ENCODE measurements around the gene MLLT10. TPM values are rescaled to one million over a fixed set of nuclear protein-coding genes. Genes with fewer than 3 reads are reported as not detected.
"Not testable (repeated sequence)": the region's sequence is repeated elsewhere in the genome, so short reads cannot be mapped to it uniquely, and the experiment has no call there.

MLLT10 gene
- total RNA-seq, 2 experiments from 2014 or later: 43.0 to 49.9 TPM

DNA sequence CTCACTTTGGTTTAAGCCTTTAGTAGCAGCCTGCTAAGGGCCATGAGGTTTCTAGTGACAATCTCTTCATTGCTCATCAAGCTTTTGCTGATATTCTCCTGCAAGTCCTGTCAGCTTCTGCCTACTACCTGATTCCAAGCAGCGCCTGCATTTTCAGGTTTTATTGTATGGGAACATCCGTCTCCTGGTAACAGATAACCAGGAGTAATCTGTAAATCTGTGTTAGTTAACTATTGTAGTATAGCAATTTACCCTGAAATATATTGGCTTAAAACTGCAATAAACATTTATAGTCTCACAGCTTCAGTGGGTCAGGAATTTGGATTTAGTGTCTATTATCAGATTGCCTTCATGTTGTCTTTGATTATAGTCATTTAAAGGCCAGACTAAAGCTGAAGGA is 94.0 kb downstream of the MLLT10 start:
- no peak for DNase-seq
- POLR2A ChIA-PET: no interaction called here
- CTCF ChIA-PET: no interaction called here
- Mint-ChIP-seq H3K27ac (no peak overlapping the region), H3K9me3 (no peaks in the 10 kb centered on the region), H3K4me3 (no peak overlapping the region), H3K4me1 (peaks cover 20% of the 10 kb centered on the region), H3K36me3 (ENCODE audit: low read depth) (peaks cover 48% of the 10 kb centered on the region), H3K27me3 (no peaks in the 10 kb centered on the region)

DNA sequence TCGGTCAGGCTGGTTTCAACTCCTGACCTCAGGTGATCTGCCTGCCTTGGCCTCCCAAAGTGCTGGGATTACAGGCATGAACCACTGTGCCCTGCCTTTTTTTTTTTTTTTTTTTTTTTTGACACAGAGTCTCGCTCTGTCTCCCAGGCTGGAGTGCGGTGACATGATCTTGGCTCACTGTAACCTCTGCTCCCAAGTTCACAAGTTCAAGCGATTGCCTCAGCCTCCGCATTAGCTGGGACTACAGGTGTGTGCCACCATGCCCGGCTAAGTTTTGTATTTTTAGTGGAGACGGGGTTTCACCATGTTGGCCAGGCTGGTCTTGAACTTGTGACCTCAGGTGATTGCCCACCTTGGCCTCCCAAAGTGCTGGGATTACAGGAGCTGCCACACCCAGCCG is 94.6 kb downstream of the MLLT10 start:
- peaks cover 48% of the 10 kb centered on the region for H3K36me3 Mint-ChIP-seq (ENCODE audit: low read depth)
- H3K4me3 Mint-ChIP-seq, H3K9me3 Mint-ChIP-seq, H3K27me3 Mint-ChIP-seq, POLR2A ChIA-PET, H3K27ac Mint-ChIP-seq, CTCF ChIA-PET, DNase-seq: not testable (repeated sequence)
- peaks cover 20% of the 10 kb centered on the region for H3K4me1 Mint-ChIP-seq

DNA sequence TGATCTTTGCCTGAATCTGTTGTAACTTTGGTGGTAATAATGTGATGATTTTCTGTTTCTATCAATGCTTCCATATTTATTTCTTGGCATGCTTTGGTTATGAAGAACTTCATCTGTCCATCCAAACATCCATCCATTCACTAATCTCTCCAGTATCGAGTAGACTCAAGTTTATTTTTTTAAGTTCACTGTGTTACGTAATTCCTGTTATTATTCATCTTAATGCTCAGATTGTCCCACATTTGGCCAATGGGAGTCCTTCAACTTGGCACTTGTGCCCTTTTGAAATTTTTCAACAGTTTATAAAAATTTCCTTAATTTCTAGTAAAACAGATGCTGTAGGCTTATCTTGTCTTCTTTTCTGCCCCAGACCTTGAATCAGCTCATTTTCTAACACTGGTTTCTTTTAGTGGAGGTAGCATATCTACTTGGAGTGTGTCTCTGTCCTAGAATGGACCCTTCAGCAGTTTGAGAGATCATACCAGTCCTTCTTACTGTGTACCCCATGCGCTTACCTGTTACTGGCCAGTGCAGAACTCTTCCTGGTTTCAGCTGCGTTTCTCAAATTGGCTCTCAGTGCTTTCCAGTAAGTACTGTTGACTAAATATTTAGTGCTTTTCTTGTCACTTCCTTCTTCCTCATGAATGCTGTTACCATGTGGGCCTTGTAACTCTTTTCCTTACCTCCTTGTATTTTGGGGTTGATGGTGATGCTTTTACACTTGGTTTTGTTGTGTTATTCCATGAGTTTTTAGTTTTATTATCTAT is 100.8 kb downstream of the MLLT10 start:
- no peaks in the 10 kb centered on the region for H3K9me3 Mint-ChIP-seq
- no peak for DNase-seq
- no peak overlapping the region for H3K27ac Mint-ChIP-seq
- POLR2A ChIA-PET: no interaction called here
- no peaks in the 10 kb centered on the region for H3K4me1 Mint-ChIP-seq
- H3K27me3 Mint-ChIP-seq: no peaks in the 10 kb centered on the region
- H3K36me3 Mint-ChIP-seq (ENCODE audit: low read depth): peaks cover 48% of the 10 kb centered on the region
- H3K4me3 Mint-ChIP-seq: no peak overlapping the region
- CTCF ChIA-PET: no interaction called here

DNA sequence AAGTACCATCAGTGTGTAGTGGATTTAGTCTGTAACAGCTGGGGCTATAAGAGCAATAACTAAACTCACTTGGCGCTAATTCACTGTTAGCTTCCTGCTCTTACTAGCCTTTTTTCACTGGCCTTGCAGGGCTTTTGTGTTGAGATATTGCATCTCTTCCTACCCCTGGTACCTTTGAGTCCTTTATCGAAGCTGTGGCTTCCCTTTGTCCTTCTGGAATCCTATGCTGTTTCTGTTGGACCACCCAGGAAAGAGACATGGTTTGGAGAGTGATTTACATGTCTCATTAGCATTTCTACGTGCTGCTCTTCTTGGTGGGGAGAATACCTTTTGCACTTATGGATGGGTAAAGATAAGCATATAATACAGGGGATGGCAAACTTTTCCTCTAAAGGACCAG is 103.8 kb downstream of the MLLT10 start:
- Mint-ChIP-seq H3K27me3 (no peaks in the 10 kb centered on the region), H3K4me3 (no peak overlapping the region), H3K9me3 (no peaks in the 10 kb centered on the region), H3K36me3 (ENCODE audit: low read depth) (peaks cover 33% of the 10 kb centered on the region), H3K27ac (no peak overlapping the region), H3K4me1 (no peaks in the 10 kb centered on the region)
- POLR2A ChIA-PET: no interaction called here
- no peak for DNase-seq
- CTCF ChIA-PET: no interaction called here

DNA sequence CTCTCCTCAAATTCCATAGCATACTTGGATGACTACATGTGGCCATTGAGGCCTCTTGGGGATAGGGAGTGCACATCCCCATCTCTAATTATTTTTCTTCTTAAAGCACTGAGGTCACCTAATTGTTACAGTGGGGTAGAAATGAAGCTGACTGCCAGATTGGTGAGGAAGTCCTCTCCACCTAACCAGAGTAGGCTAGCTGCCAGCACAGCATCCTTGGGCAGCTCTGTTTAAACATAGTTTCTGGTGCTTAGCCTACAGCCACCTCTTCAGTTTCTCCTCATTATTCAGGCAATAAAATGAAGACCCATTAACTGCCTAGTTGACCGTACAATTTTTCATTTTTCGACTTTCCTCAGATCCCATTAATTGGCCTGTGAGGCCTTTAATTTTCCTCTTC is 104.6 kb downstream of the MLLT10 start:
- ChIA-PET CTCF (no interaction called here), POLR2A (no interaction called here)
- Mint-ChIP-seq H3K9me3 (no peaks in the 10 kb centered on the region), H3K36me3 (ENCODE audit: low read depth) (peaks cover 33% of the 10 kb centered on the region), H3K4me3 (no peak overlapping the region), H3K27me3 (no peaks in the 10 kb centered on the region), H3K27ac (no peak overlapping the region), H3K4me1 (no peaks in the 10 kb centered on the region)
- DNase-seq: no peak

DNA sequence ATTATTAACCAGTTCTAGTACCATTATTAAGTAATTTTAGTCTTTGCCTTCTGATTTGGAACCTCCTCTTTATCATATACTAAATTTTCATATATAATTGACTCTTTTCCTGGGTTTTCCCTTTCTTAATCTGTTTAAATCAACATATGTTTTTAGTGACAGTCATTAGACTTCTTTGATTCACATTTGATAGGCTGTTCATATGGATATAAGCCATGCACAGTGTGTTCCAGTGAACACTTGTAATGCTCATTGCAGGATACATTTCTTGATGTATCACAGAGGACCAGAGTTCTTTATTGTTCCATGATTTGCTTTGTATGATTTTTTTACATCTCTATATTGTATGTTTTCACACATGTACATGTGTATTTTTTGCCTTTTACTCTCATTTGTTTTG is 114.0 kb downstream of the MLLT10 start:
- CTCF ChIA-PET: no interaction called here
- no peaks in the 10 kb centered on the region for H3K27me3 Mint-ChIP-seq

DNA sequence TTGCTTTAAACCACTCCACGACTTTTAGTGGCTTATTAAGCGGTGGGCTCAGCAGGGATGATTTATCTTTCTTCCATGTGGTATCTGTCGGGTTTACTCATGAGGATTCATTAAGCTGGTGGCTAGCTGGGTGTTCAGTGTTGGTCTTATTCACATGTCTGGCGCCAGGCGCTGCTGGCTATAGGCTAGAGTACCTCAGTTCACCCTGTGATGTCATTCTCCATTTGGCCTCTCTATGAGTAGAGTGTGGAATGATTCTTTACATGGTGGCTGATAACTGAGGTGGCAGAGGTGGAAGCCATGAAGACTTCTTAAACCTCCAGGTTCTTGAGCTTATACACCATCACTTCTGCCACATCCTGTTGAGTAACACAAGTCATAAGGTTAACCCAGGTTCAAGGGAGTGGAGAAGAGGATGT is 115.4 kb downstream of the MLLT10 start:
- ChIA-PET CTCF (interaction anchor here (0.5 to 1.5 kb wide), 4 partner anchors 8 to 472 kb away, joined by 3 read pairs; no protein-coding TSS in a partner anchor), POLR2A (interaction anchor here (1.0 to 1.2 kb wide), 2 partner anchors 16 to 123 kb away, joined by 3 read pairs; no protein-coding TSS in a partner anchor)
- H3K4me3 Mint-ChIP-seq: no peak overlapping the region
- H3K36me3 Mint-ChIP-seq (ENCODE audit: low read depth): peaks cover 26% of the 10 kb centered on the region
- H3K9me3 Mint-ChIP-seq: peaks cover 3% of the 10 kb centered on the region
- peaks cover 15% of the 10 kb centered on the region for H3K4me1 Mint-ChIP-seq
- H3K27ac Mint-ChIP-seq: peak overlapping the region; percentile 69
- peak; percentile 35 for DNase-seq
- H3K27me3 Mint-ChIP-seq: no peaks in the 10 kb centered on the region

More for the DNA sequence above, 114.0 kb downstream of the MLLT10 start:
- H3K4me1 Mint-ChIP-seq: peaks cover 15% of the 10 kb centered on the region
- no peak overlapping the region for H3K4me3 Mint-ChIP-seq
- DNase-seq: no peak
- H3K9me3 Mint-ChIP-seq: peaks cover 3% of the 10 kb centered on the region
- H3K27ac Mint-ChIP-seq: no peak overlapping the region
- POLR2A ChIA-PET: no interaction called here
- peaks cover 26% of the 10 kb centered on the region for H3K36me3 Mint-ChIP-seq (ENCODE audit: low read depth)

DNA sequence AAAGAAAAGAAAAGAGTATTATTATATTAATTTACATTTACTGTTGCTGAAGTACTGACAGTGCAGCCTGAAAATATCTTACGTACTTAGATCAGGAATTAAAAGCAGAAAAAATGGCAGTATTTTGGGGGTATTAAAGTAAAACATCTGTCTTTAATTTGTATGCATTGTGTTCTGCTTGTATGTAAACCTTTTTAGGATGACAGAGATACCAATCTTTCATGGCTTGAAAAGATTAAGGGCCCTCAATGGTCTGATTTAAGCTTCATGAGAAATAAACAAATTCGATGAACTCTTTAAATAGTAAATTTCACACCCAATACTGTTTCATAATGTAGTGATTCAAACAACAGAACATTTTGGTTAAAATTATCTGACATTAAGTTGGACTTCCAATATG is 116.3 kb downstream of the MLLT10 start:
- no peak overlapping the region for H3K27ac Mint-ChIP-seq
- no peak overlapping the region for H3K4me3 Mint-ChIP-seq
- peaks cover 15% of the 10 kb centered on the region for H3K4me1 Mint-ChIP-seq
- peaks cover 26% of the 10 kb centered on the region for H3K36me3 Mint-ChIP-seq (ENCODE audit: low read depth)
- no peaks in the 10 kb centered on the region for H3K27me3 Mint-ChIP-seq
- no peak for DNase-seq
- POLR2A ChIA-PET: no interaction called here
- CTCF ChIA-PET: no interaction called here
- peaks cover 3% of the 10 kb centered on the region for H3K9me3 Mint-ChIP-seq

DNA sequence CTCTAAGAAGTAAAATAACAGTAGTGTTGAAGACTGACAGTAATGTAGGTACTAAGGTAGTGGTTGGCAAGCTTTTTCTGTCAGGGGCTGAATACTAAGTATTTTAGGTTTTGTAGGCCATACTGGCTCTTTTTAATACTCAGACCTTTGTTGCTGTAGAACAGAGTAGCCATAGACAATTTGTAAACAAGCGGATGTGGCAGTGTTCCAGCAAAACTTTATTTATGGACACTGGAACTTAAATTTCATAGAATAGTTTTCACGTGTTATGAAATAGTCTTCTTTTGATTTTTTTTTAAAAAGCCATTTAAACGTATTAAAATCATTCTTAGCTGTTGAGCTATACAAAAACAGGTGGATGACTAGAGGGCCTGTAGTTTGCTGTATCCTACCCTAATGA is 121.2 kb downstream of the MLLT10 start:
- ChIA-PET POLR2A (no interaction called here), CTCF (no interaction called here)
- no peak overlapping the region for H3K27ac Mint-ChIP-seq

DNA sequence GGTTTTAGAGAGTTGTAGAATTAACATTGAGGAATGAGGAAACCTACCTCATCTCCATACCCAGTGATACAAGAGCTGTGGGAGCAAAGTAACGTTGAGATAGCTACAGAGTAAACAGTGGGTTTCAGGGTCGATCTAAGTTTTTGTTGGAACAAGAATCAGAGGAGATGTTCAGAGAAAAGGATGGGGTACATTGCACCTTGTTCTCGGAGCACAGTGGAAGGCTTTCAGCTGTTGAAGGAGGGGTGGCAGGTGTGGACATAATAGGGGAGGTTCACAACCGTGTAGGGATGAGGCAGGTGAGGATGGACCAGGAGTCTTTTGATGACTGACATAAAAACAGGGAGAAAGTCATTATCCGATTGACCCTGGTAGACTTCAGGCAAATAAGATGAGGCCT is 121.7 kb downstream of the MLLT10 start:
- Mint-ChIP-seq H3K36me3 (ENCODE audit: low read depth) (peaks cover 2% of the 10 kb centered on the region), H3K9me3 (no peaks in the 10 kb centered on the region), H3K4me1 (no peaks in the 10 kb centered on the region), H3K27ac (no peak overlapping the region), H3K27me3 (no peaks in the 10 kb centered on the region), H3K4me3 (no peak overlapping the region)
- DNase-seq: no peak
- POLR2A ChIA-PET: no interaction called here
- CTCF ChIA-PET: no interaction called here

More for the DNA sequence above, 121.2 kb downstream of the MLLT10 start:
- no peaks in the 10 kb centered on the region for H3K9me3 Mint-ChIP-seq
- peaks cover 2% of the 10 kb centered on the region for H3K36me3 Mint-ChIP-seq (ENCODE audit: low read depth)
- DNase-seq: no peak
- no peaks in the 10 kb centered on the region for H3K27me3 Mint-ChIP-seq
- H3K4me1 Mint-ChIP-seq: no peaks in the 10 kb centered on the region
- no peak overlapping the region for H3K4me3 Mint-ChIP-seq

DNA sequence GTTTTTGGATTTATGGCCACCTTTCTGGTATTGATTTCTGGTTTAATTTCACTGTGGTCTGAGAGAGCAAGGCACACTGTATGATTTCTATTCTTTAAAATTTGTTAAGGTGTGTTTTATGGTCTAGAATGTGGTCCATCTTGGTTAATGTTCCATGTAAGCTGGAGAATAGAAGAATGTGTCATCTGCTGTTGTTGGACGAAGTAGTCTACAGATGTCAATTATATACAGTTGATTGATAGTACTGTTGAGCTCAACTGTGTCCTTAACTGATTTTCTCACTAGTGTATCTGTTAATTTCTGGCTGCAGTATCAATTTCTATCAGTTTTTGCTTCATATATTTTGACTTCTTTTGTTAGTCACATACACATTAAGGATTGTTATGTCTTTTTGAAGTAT is 127.1 kb downstream of the MLLT10 start:
- POLR2A ChIA-PET: no interaction called here
- no peaks in the 10 kb centered on the region for H3K9me3 Mint-ChIP-seq
- H3K36me3 Mint-ChIP-seq (ENCODE audit: low read depth): peaks cover 3% of the 10 kb centered on the region
- CTCF ChIA-PET: no interaction called here
- H3K4me1 Mint-ChIP-seq: peaks cover 7% of the 10 kb centered on the region
- no peak for DNase-seq
- H3K4me3 Mint-ChIP-seq: no peak overlapping the region
- no peaks in the 10 kb centered on the region for H3K27me3 Mint-ChIP-seq
- H3K27ac Mint-ChIP-seq: no peak overlapping the region

DNA sequence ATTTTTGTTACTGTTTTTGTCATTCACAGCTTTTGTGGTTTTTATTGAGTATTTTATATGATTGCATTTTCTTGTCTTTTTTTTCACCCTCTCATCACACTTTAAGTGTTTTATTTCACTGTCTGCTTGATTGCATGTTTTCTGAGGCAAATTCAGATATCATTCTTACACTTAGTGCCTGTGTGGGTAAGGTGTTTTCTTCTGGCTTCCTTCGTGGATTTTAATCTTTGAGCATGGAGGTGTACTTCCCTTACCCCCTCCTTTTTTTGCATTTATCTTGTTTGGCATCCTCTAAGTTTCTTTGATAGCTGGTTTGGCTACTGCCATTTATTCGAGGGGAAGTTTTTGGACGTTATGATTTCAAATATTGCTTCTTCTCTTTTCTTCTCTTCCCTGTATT is 127.9 kb downstream of the MLLT10 start:
- POLR2A ChIA-PET: no interaction called here
- no peak for DNase-seq
- CTCF ChIA-PET: no interaction called here
- Mint-ChIP-seq H3K9me3 (no peaks in the 10 kb centered on the region), H3K27ac (no peak overlapping the region), H3K36me3 (ENCODE audit: low read depth) (peaks cover 3% of the 10 kb centered on the region), H3K27me3 (no peaks in the 10 kb centered on the region), H3K4me1 (peaks cover 7% of the 10 kb centered on the region), H3K4me3 (no peak overlapping the region)

DNA sequence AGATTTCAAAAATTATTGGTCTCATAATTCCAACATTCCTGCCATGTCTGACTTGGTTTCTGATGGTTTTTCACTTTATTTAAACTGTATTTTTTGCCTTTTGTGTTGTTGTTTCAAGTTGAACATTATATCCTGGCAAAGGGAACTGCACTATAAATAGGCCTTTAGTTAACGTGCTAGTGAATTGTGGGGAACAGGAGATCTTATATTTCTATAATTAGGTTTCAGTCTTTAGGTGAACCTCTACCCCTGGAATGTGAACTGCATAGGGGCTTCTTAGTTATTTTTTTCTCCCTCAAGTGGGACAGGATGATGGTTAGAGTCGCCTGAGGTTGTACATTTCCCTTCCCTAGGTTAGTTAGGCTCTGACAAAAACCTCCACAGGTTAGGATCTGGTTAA is 128.6 kb downstream of the MLLT10 start:
- H3K27me3 Mint-ChIP-seq: no peaks in the 10 kb centered on the region
- ChIA-PET POLR2A (no interaction called here), CTCF (no interaction called here)
- no peak overlapping the region for H3K27ac Mint-ChIP-seq
- peaks cover 11% of the 10 kb centered on the region for H3K4me1 Mint-ChIP-seq
- DNase-seq: no peak
- H3K36me3 Mint-ChIP-seq (ENCODE audit: low read depth): peaks cover 3% of the 10 kb centered on the region
- no peaks in the 10 kb centered on the region for H3K9me3 Mint-ChIP-seq
- no peak overlapping the region for H3K4me3 Mint-ChIP-seq

DNA sequence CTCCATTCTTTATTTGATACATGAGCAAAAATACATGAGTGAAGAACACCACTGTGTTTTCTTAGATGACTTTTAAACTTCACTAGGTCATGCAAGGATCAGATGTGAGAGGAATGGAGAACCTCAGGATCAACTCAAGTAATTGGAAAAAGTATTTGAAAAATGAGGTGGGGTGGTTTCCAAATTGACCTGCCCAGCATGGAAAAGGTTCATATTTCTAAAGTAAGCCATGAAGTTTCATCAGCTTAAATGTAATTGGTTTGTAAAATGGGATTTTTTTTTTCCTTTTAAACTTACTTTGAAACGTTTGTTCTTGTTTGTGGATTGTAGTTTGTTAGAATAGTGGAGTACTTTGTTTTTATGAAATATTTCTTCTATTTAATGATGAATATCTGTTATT is 134.8 kb downstream of the MLLT10 start:
- Mint-ChIP-seq H3K27ac (no peak overlapping the region), H3K36me3 (ENCODE audit: low read depth) (peaks cover 13% of the 10 kb centered on the region), H3K4me3 (no peak overlapping the region), H3K9me3 (no peaks in the 10 kb centered on the region), H3K27me3 (no peaks in the 10 kb centered on the region), H3K4me1 (peaks cover 9% of the 10 kb centered on the region)
- CTCF ChIA-PET: no interaction called here
- no peak for DNase-seq
- POLR2A ChIA-PET: no interaction called here

All from activated CD4-positive, alpha-beta memory T cell treated with anti-CD3 and anti-CD28 coated beads, Interleukin-2, amount 10 ng/mL, durations not matched to agents 7 days and 5 days (primary cell).